GM21529 (cell line): ENCODE measurements around the gene C17orf67.

Experiments
- ATAC-seq: cut with Tn5 transposase; IDR thresholded peaks from one replicate; pipeline ENCODE4 v1.9.1; 2021; ENCODE audit not compliant: unreplicated experiment

Gene C17orf67

GRCh38 chr17:56809106-56809819, 24.5 kb downstream of the C17orf67 start:
- ATAC-seq = no peak

GRCh38 chr17:56808503-56808902, 25.2 kb downstream of the C17orf67 start:
- no peak for ATAC-seq

GRCh38 chr17:56807723-56808122, 26.0 kb downstream of the C17orf67 start:
- ATAC-seq = no peak

- ATAC-seq = no peak
Observed at GRCh38 chr17:56806949-56807348, 26.8 kb downstream of the C17orf67 start.

- ATAC-seq = no peak
Observed at GRCh38 chr17:56804454-56804853, 29.3 kb downstream of the C17orf67 start.

- no peak for ATAC-seq
Observed at GRCh38 chr17:56803071-56803470, 30.6 kb downstream of the C17orf67 start.

- ATAC-seq = no peak
Observed at GRCh38 chr17:56801459-56802178, 32.1 kb downstream of the C17orf67 start.

GRCh38 chr17:56798916-56799315, 34.8 kb downstream of the C17orf67 start:
- ATAC-seq = no peak

GRCh38 chr17:56796536-56796935, 37.2 kb downstream of the C17orf67 start:
- no peak for ATAC-seq

- ATAC-seq = no peak
Observed at GRCh38 chr17:56795221-56795865, 38.4 kb downstream of the C17orf67 start.

GRCh38 chr17:56793957-56794356, 39.8 kb downstream of the C17orf67 start:
- no peak for ATAC-seq

GRCh38 chr17:56793531-56793930, 40.2 kb downstream of the C17orf67 start:
- no peak for ATAC-seq

GRCh38 chr17:56792267-56792666, 41.5 kb downstream of the C17orf67 start:
- no peak for ATAC-seq

GRCh38 chr17:56786989-56787482, 46.7 kb downstream of the C17orf67 start:
- peak; percentile 83 for ATAC-seq

- no peak for ATAC-seq
Observed at GRCh38 chr17:56785997-56786680, 47.6 kb downstream of the C17orf67 start.

- no peak for ATAC-seq
Observed at GRCh38 chr17:56785405-56785804, 48.3 kb downstream of the C17orf67 start.

GRCh38 chr17:56782338-56782737, 51.4 kb downstream of the C17orf67 start:
- no peak for ATAC-seq

GRCh38 chr17:56781906-56782305, 51.8 kb downstream of the C17orf67 start:
- ATAC-seq = no peak

- peak; percentile 96 for ATAC-seq
Observed at GRCh38 chr17:56779898-56780777, 53.6 kb downstream of the C17orf67 start.

- ATAC-seq = no peak
Observed at GRCh38 chr17:56779322-56779721, 54.4 kb downstream of the C17orf67 start.
